ENCODE data around the gene FKBP14. TPM values are rescaled to one million over a fixed set of nuclear protein-coding genes. Genes with fewer than 3 reads are reported as not detected.

The FKBP14 gene
- total RNA-seq, 1 donor from 2014 or later = 20.3 TPM

DNA sequence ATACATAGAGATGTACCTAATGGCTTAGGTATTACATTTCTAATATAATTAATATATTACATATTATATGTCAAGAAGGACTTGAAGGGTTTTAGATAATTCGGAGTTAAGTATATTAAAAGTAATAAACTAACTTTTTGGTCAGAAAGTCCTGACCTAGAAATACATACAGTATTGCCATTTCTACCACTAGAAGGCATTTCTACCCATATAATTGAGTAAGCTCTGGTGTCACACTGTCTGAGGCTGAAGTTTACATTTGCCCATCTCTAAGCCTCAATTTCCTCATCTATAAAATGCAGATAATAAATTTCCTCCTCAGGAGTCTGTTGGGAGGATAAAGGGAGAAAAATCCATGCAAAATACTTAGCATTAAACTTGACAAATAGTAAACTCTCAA, 7.1 kb downstream of the FKBP14 start:
- TF ChIP-seq, protein P1, sequence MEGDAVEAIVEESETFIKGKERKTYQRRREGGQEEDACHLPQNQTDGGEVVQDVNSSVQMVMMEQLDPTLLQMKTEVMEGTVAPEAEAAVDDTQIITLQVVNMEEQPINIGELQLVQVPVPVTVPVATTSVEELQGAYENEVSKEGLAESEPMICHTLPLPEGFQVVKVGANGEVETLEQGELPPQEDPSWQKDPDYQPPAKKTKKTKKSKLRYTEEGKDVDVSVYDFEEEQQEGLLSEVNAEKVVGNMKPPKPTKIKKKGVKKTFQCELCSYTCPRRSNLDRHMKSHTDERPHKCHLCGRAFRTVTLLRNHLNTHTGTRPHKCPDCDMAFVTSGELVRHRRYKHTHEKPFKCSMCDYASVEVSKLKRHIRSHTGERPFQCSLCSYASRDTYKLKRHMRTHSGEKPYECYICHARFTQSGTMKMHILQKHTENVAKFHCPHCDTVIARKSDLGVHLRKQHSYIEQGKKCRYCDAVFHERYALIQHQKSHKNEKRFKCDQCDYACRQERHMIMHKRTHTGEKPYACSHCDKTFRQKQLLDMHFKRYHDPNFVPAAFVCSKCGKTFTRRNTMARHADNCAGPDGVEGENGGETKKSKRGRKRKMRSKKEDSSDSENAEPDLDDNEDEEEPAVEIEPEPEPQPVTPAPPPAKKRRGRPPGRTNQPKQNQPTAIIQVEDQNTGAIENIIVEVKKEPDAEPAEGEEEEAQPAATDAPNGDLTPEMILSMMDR (conservative IDR thresholded peaks at IDR 0.05) = no peak
- H3K4me1 Mint-ChIP-seq = peaks cover 11% of the 10 kb centered on the region
- no peaks in the 10 kb centered on the region for H3K36me3 Mint-ChIP-seq (ENCODE audit: low read depth)
- no peak overlapping the region for H3K27ac Mint-ChIP-seq (ENCODE audit: unreplicated experiment)
- no peak overlapping the region for H3K4me3 Mint-ChIP-seq
- DNase-seq (ENCODE audit: low read depth, low spot score) = no peak
- no peaks in the 10 kb centered on the region for H3K9me3 Mint-ChIP-seq
- H3K27me3 Mint-ChIP-seq (ENCODE audit: low read depth) = no peaks in the 10 kb centered on the region

DNA sequence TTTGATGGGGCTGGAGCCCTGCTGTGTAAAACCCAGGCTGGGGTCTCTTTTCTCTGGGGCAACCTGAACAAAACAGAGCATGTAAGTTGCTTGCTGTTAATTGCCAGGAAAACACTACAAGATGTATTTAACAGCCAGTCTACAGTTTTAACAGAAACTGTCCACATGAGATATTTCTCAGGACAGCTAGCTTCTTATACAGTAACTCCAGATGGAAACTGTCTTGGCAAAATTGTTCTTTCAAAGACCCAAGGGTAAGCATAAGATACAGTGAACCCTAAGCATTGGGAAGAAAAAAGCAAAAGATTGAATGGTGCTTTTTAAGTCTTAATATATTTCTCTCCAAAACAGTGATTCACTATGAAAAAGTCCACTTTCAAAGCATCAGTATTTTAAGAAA, 8.1 kb downstream of the FKBP14 start:
- Mint-ChIP-seq H3K27me3 (ENCODE audit: low read depth) (no peaks in the 10 kb centered on the region), H3K4me1 (peaks cover 5% of the 10 kb centered on the region), H3K9me3 (no peaks in the 10 kb centered on the region), H3K36me3 (ENCODE audit: low read depth) (peaks cover 2% of the 10 kb centered on the region), H3K27ac (ENCODE audit: unreplicated experiment) (no peak overlapping the region), H3K4me3 (no peak overlapping the region)
- no peak for DNase-seq (ENCODE audit: low read depth, low spot score)
- TF ChIP-seq, protein P1 (conservative IDR thresholded peaks at IDR 0.05) = no peak

DNA sequence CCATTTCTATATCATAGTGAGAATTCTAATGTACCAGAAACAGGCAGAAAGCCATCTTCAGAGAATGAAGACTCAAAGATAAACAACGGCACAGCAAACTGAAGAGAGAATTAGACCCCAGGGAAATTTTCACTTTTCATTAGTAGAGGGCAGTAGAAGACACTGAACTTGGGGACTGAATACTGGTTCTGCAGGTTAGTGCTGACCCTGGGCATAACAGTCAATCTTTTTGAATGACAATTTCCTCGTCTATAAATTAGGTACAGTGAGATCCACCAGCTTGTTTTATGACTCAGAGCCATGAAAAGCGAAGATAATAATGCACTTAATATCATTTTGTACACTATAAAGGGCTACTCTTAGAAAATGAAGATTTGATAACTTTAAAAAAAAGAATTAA, 13.7 kb downstream of the FKBP14 start:
- TF ChIP-seq, protein P1 (conservative IDR thresholded peaks at IDR 0.05) = no peak
- H3K9me3 Mint-ChIP-seq = no peaks in the 10 kb centered on the region
- no peak for DNase-seq (ENCODE audit: low read depth, low spot score)
- H3K36me3 Mint-ChIP-seq (ENCODE audit: low read depth) = peaks cover 2% of the 10 kb centered on the region
- H3K27me3 Mint-ChIP-seq (ENCODE audit: low read depth) = no peaks in the 10 kb centered on the region
- H3K4me3 Mint-ChIP-seq = no peak overlapping the region
- no peak overlapping the region for H3K27ac Mint-ChIP-seq (ENCODE audit: unreplicated experiment)
- no peaks in the 10 kb centered on the region for H3K4me1 Mint-ChIP-seq

DNA sequence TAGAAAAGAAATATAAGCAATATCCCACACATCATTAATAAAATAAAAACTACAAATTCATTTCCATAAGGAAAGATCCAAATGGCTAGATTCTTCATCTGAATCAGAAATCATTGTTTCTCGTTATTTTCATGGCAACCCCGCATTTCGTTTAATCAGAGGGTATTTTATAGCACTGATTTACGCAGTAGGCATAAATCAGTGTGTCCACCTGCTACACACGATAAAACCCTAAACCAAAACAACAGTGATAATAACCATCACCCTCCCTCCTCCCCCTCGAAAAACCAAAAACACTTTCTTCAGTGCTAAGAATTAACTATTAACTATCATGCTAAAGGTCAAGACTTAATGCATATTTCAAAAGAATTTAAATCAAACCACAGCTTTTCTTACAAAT, 16.5 kb downstream of the FKBP14 start:
- H3K9me3 Mint-ChIP-seq = no peaks in the 10 kb centered on the region
- TF ChIP-seq, protein P1 (conservative IDR thresholded peaks at IDR 0.05) = no peak

DNA sequence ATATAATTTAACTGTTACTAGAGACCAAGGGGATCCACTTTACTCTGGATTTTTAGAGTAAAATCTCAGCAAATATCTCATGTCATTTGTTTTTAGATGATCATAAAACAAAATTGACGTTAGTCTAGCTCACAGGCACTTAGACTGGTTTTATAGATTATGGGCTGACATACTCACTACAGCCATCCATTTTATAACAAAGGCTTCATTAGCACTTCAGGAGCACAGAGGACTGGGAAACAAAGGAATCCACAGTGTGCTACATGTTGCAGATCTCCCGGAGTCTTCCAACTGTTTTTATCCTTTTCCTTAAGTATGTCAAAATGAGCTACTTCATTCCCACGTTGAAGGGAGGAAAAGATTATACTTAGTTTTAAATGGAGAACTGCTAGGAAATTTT, 21.0 kb downstream of the FKBP14 start:
- DNase-seq (ENCODE audit: low read depth, low spot score) = no peak
- Mint-ChIP-seq H3K9me3 (no peaks in the 10 kb centered on the region), H3K27ac (ENCODE audit: unreplicated experiment) (no peak overlapping the region), H3K36me3 (ENCODE audit: low read depth) (no peaks in the 10 kb centered on the region), H3K27me3 (ENCODE audit: low read depth) (no peaks in the 10 kb centered on the region), H3K4me1 (peaks cover 19% of the 10 kb centered on the region), H3K4me3 (no peak overlapping the region)
- TF ChIP-seq, protein P1 (conservative IDR thresholded peaks at IDR 0.05) = no peak

More for the DNA sequence above, 16.5 kb downstream of the FKBP14 start:
- DNase-seq (ENCODE audit: low read depth, low spot score) = no peak
- H3K4me1 Mint-ChIP-seq = peaks cover 8% of the 10 kb centered on the region
- no peak overlapping the region for H3K4me3 Mint-ChIP-seq
- H3K27me3 Mint-ChIP-seq (ENCODE audit: low read depth) = no peaks in the 10 kb centered on the region
- H3K36me3 Mint-ChIP-seq (ENCODE audit: low read depth) = peaks cover 2% of the 10 kb centered on the region
- H3K27ac Mint-ChIP-seq (ENCODE audit: unreplicated experiment) = no peak overlapping the region

DNA sequence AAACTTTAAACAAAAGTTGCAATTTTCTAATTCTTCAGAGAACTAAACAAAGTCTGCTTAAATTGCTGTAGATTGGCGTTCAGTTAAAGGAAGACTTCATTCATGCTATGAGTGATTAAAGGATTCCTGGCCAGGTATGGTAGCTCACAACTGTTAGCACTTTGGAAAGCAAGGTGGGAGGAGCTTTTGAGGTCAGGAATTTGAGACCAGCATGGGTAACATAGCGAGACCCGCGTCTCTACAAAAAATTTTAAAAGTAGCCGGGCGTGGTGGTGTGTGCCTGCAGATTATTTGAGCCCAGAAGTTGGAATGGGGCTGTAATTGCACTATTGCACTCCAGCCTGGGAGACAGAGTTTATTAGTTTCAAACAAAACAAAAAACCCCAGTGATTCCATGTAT, 23.4 kb downstream of the FKBP14 start:
- TF ChIP-seq, protein P1 (conservative IDR thresholded peaks at IDR 0.05) = no peak
- no peaks in the 10 kb centered on the region for H3K36me3 Mint-ChIP-seq (ENCODE audit: low read depth)
- no peaks in the 10 kb centered on the region for H3K9me3 Mint-ChIP-seq
- H3K4me1 Mint-ChIP-seq = peaks cover 22% of the 10 kb centered on the region
- H3K4me3 Mint-ChIP-seq = no peak overlapping the region
- DNase-seq (ENCODE audit: low read depth, low spot score) = no peak
- no peak overlapping the region for H3K27ac Mint-ChIP-seq (ENCODE audit: unreplicated experiment)
- H3K27me3 Mint-ChIP-seq (ENCODE audit: low read depth) = no peaks in the 10 kb centered on the region
